Loucy (cell line): ENCODE data around the gene PCYT2.

ENCODE experiments used
- EZH2phosphoT487 ChIP-seq: fragments of 200-600 bp; IDR thresholded peaks from 2 replicates; pipeline ENCODE4 v1.6.1; 2018; ENCODE audit warnings: antibody characterized with exemption, mild to moderate bottlenecking, moderate library complexity, borderline replicate concordance
- TF ChIP-seq, protein P1 (sequence below): fragments of 200-600 bp; sonication (generic); conservative IDR thresholded peaks from 2 replicates; pipeline ENCODE4 v1.5.1; 2014; ENCODE audit warnings: mild to moderate bottlenecking, antibody characterized with exemption, low read length

DNA sequence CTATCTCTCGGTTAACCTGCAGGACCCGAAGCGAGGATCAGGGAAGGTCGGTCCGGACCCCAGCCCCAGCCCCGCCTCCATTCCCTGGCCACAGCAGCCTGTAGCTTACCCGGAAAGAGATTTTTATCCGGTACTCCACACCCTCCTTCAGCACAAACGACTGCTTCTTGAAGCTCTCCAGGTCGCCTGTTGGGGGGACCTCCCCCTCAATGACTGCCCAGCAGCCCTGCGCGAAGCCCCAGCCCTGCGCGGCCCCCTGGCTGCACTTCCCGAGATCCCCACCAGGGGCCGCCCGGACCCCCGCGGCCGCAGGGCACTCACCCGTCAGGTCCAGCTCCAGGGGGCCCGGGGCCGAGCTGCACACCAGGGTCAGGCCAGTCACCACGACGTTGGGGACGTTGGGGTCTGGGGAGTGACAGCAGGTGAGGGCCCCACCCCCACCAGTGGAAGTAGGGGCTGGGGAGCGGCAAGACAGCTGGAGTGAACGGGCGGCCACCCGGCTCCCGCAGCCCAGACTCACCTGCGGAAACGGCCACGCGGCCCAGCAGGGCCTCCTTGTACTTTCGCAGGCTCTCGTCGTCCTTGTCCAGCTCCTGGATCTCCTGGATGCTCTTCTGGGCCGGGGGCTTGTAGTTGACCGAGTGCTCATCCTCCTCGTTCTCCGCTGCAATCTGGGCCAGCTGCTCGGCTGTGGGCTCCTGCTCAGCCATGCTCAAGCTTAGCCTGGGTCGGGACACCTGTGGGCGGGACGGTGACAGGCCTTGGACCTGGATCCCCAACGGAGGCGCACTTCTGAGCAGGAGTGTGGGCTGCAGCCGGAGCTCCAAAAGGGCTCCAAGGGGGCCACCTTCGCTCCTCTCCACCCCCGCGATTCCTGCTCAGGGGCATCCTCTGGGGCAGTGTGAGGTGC lies 41.7 kb downstream of the PCYT2 start:
- TF ChIP-seq, protein P1, sequence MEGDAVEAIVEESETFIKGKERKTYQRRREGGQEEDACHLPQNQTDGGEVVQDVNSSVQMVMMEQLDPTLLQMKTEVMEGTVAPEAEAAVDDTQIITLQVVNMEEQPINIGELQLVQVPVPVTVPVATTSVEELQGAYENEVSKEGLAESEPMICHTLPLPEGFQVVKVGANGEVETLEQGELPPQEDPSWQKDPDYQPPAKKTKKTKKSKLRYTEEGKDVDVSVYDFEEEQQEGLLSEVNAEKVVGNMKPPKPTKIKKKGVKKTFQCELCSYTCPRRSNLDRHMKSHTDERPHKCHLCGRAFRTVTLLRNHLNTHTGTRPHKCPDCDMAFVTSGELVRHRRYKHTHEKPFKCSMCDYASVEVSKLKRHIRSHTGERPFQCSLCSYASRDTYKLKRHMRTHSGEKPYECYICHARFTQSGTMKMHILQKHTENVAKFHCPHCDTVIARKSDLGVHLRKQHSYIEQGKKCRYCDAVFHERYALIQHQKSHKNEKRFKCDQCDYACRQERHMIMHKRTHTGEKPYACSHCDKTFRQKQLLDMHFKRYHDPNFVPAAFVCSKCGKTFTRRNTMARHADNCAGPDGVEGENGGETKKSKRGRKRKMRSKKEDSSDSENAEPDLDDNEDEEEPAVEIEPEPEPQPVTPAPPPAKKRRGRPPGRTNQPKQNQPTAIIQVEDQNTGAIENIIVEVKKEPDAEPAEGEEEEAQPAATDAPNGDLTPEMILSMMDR = peak; percentile 81
- TF ChIP-seq EZH2phosphoT487 = no peak
